Esophagus muscularis mucosa (tissue), 4 donors: ENCODE data around the gene ASAP2. TPM values are rescaled to one million over a fixed set of nuclear protein-coding genes. Genes with fewer than 3 reads are reported as not detected.

Source experiments
- DNase-seq: peaks from one replicate; pipeline ENCODE4 v3.0.0-alpha.2; 2017; ENCODE audit errors: extremely low spot score
- H3K27ac ChIP-seq, 4 donors: fragments of 200-600 bp; sonication (generic); replicated peaks in 1 of 4; 1 replicate in 3 of 4; 2 replicates in 1 of 4; pipeline ENCODE4 v1.5.1; 2016 to 2019; ENCODE audit warnings: mild to moderate bottlenecking in 1 of 4
- H3K27me3 ChIP-seq, 4 donors: fragments of 200-600 bp; sonication (generic); one replicate each; pipeline versions ENCODE4 v1.5.1 to v1.6.0; 2016 to 2019
- H3K36me3 ChIP-seq, 4 donors: fragments of 200-600 bp; sonication (generic); one replicate each; pipeline ENCODE4 v1.5.1; 2016 to 2019
- H3K4me1 ChIP-seq, 4 donors: fragments of 200-600 bp; sonication (generic); one replicate each; pipeline ENCODE4 v1.5.1; 2016 to 2019
- H3K4me3 ChIP-seq, 4 donors: fragments of 200-600 bp; sonication (generic); 1 replicate in 2 of 4; 2 replicates in 2 of 4; pipeline ENCODE4 v1.5.1; 2016 to 2019; ENCODE audit warnings: mild to moderate bottlenecking in 4 of 4, moderate library complexity in 1 of 4
- H3K9me3 ChIP-seq, 4 donors: fragments of 200-600 bp; sonication (generic); 1 replicate in 3 of 4; 2 replicates in 1 of 4; pipeline ENCODE4 v1.5.1; 2016 to 2019
- CTCF ChIP-seq, 3 experiments: fragments of 200-600 bp in 2 of 3; fragments of 450-650 bp in 1 of 3; sonication (generic) in 2 of 3; IDR thresholded peaks; one replicate each; pipeline ENCODE4 v1.5.1; 2017 to 2019; ENCODE audit warnings: antibody characterized with exemption in 3 of 3, mild to moderate bottlenecking in 2 of 3, moderate library complexity in 1 of 3
- EP300 ChIP-seq: sonication (generic); formaldehyde crosslinking; IDR thresholded peaks from one replicate; pipeline ENCODE4 v1.6.1; 2017; ENCODE audit warnings: antibody characterized with exemption
- POLR2A ChIP-seq: fragments of 450-650 bp; IDR thresholded peaks from one replicate; pipeline ENCODE4 v1.6.1; 2017; ENCODE audit warnings: antibody characterized with exemption, moderate library complexity, mild to moderate bottlenecking, low read depth
- POLR2AphosphoS5 ChIP-seq, 2 donors: sonication (generic); formaldehyde crosslinking; IDR thresholded peaks; one replicate each; pipeline ENCODE4 v1.6.1; 2017; ENCODE audit warnings: antibody characterized with exemption in 2 of 2
- WGBS: methylation state at CpG from one replicate; pipeline ENCODE4 v1.1.5; 2018; 5-methylcytosine and 5-hydroxymethylcytosine counted together
- intact Hi-C: fragments of 100-400 bp; cut with DNase I; formaldehyde crosslinking; loops from one replicate; pipeline ENCODE4 v1.15.1; 2023
- total RNA-seq, 4 donors: library from RNA; depleted of rRNA; stranded (reverse); fragments of >200 nt; gene quantifications; one replicate each; pipeline versions ENCODE4 v1.1.0 to v1.2.1, GENCODE V29; 2016

The ASAP2 gene
- total RNA-seq, 4 donors from 2014 or later = 18.7 to 24.0 (median 21.3) TPM

DNA sequence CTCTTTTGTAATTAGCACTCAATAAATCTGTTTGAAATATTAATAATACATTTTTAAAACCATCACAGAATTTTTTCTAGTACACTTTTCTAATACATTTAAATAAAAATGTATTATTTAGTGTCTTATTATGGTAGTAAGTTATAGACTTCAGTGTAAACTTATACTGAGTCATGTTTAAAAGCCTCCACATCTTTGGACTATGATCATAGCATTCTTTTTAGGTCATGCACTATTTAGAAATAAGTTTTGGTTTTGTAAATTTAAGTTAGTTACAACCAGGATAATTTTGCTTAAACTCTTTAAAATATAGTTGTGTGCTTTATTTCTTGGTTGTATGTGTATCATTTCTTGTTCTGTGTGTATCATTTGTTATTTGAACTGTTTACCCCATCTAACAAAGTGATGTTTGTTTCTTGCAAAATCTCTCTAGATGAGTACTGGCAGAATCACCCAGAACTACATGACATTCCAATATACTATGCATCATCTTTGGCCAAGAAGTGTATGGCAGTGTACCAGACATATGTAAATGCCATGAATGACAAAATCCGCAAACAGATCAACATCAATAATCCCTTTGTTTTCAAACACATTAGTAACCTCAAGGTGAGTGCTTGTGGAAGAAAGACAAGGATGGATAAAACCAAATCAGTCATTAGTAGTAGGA, 233.6 kb downstream of the ASAP2 start:
- Histone ChIP-seq H3K27ac (no peak overlapping the region), H3K9me3 (no peaks in the 10 kb centered on the region), H3K36me3 (peaks cover 38 to 96% (median 90%) of the 10 kb centered on the region in 4 donors), H3K4me3 (no peak overlapping the region), H3K27me3 (no peaks in the 10 kb centered on the region), H3K4me1 (no peaks in the 10 kb centered on the region)
- TF ChIP-seq CTCF (IDR thresholded peaks at IDR 0.05) = no peak
- no peak for TF ChIP-seq POLR2AphosphoS5 (IDR thresholded peaks at IDR 0.05)
- 82% methylated on average over 1 of the region's 1 CpG for WGBS
- intact Hi-C loops = no loop called here
- DNase-seq = no peak

- WGBS = 72% methylated on average over 3 of the region's 3 CpGs
- Histone ChIP-seq H3K27me3 (no peaks in the 10 kb centered on the region), H3K4me1 (no peaks in the 10 kb centered on the region), H3K9me3 (no peaks in the 10 kb centered on the region), H3K36me3 (peaks cover 45 to 94% (median 90%) of the 10 kb centered on the region in 4 donors), H3K4me3 (no peak overlapping the region), H3K27ac (no peak overlapping the region)
- intact Hi-C loops = no loop called here
- no peak for TF ChIP-seq POLR2AphosphoS5 (IDR thresholded peaks at IDR 0.05)
- no peak for TF ChIP-seq EP300
- TF ChIP-seq POLR2A = no peak
- no peak for TF ChIP-seq CTCF (IDR thresholded peaks at IDR 0.05)
- DNase-seq = no peak
Measured at GRCh38 chr2:9441556-9441955, 234.9 kb downstream of the ASAP2 start.

DNA sequence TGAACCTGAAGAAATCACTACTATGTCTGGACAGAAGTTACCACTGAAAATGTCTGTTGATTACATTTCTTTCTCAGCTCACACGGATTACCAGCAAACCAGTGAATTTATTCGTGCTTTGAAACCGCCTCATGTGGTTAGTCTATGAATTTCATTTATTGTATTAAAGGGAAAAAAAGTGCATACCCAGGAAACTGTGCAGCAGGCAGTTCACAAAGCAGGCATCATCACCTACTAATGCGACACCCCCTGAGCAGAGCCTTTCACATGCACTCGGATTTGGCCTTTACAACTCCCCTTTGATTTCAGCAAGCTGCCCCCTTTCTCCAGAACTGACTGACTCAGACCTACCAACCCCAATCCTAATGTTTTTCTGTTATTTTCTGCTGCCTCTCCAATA, 236.9 kb downstream of the ASAP2 start:
- DNase-seq = no peak
- H3K4me3 ChIP-seq = no peak overlapping the region
- no peaks in the 10 kb centered on the region for H3K4me1 ChIP-seq
- no peaks in the 10 kb centered on the region for H3K9me3 ChIP-seq
- TF ChIP-seq POLR2A (no peak), POLR2AphosphoS5 (IDR thresholded peaks at IDR 0.05) (no peak), CTCF (IDR thresholded peaks at IDR 0.05) (no peak), EP300 (no peak)
- peaks cover 47 to 90% (median 78%) of the 10 kb centered on the region in 4 donors for H3K36me3 ChIP-seq
- intact Hi-C loops = no loop called here
- 84% methylated on average over 5 of the region's 5 CpGs for WGBS
- no peaks in the 10 kb centered on the region for H3K27me3 ChIP-seq
- H3K27ac ChIP-seq = no peak overlapping the region

DNA sequence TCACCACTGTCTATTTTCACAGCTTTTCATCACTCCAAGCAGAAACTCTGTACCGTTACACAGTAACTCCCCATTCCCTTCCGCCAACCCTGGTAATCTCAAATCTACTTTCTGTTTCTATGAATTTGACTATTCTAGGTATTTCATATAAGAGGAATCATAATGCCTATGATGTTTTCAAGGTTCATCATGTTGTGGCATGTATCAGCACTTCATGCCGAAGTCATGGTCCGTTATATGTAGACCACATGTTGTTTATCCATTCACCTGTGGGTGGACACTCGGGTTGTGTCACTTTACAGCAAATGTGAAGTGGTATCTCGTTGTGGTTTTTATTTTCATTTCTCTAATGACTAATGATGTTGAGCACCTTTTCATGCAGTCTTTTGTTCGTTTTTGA, 238.5 kb downstream of the ASAP2 start:
- DNase-seq = no peak
- Histone ChIP-seq H3K4me3 (no peak overlapping the region), H3K27me3 (no peaks in the 10 kb centered on the region), H3K9me3 (no peaks in the 10 kb centered on the region), H3K36me3 (peaks cover 52 to 90% (median 78%) of the 10 kb centered on the region in 4 donors), H3K27ac (no peak overlapping the region), H3K4me1 (no peaks in the 10 kb centered on the region)
- 96% methylated on average over 7 of the region's 7 CpGs for WGBS
- no peak for TF ChIP-seq EP300
- TF ChIP-seq CTCF (IDR thresholded peaks at IDR 0.05) = no peak
- TF ChIP-seq POLR2AphosphoS5 (IDR thresholded peaks at IDR 0.05) = no peak
- no peak for TF ChIP-seq POLR2A
- intact Hi-C loops = no loop called here

DNA sequence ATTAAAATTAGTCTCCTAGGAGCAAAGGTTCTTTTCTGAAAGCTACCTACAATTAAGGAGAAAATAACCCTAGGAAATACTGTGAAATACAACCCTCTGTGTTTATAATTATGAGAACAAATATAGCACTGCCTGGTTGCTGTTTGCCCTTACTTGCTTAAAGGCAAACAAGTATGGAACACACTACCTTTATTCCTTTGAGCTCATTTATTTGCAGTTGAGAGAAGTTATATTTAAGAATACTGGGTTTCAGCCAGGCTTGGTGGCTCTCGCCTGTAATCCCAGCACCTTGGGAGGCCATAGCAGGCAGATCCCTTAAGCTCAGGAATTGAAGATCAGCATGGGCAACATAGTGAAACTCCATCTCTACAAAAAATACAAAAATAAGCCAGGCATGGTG, 244.6 kb downstream of the ASAP2 start:
- no peak for DNase-seq
- H3K4me1 ChIP-seq = no peaks in the 10 kb centered on the region
- H3K9me3 ChIP-seq = no peaks in the 10 kb centered on the region
- WGBS = 94% methylated on average over 1 of the region's 1 CpG
- H3K27me3 ChIP-seq = no peaks in the 10 kb centered on the region
- TF ChIP-seq POLR2AphosphoS5 (IDR thresholded peaks at IDR 0.05) = no peak
- no peak for TF ChIP-seq EP300
- TF ChIP-seq POLR2A = no peak
- TF ChIP-seq CTCF (IDR thresholded peaks at IDR 0.05) = no peak
- no peak overlapping the region for H3K4me3 ChIP-seq
- peaks cover 26 to 88% (median 69%) of the 10 kb centered on the region in 4 donors for H3K36me3 ChIP-seq
- H3K27ac ChIP-seq = no peak overlapping the region
- intact Hi-C loops = no loop called here
